ENCODE data around the gene E2F6.

Gene E2F6

GRCh38 chr2:11454824-11455223, 11.1 kb downstream of the E2F6 start:
- CTCF ChIA-PET: no interaction called here
- POLR2A ChIA-PET: no interaction called here
- no peak for DNase-seq (ENCODE audit: extremely low spot score)
- no peak for TF ChIP-seq CTCF (IDR thresholded peaks at IDR 0.05; ENCODE audit: control extremely low read depth, extremely low read depth, low read depth, missing control alignments)

GRCh38 chr2:11450791-11451190, 15.2 kb downstream of the E2F6 start:
- no peak for DNase-seq (ENCODE audit: extremely low spot score)
- POLR2A ChIA-PET: no interaction called here
- TF ChIP-seq CTCF (IDR thresholded peaks at IDR 0.05; ENCODE audit: control extremely low read depth, extremely low read depth, low read depth, missing control alignments): no peak
- CTCF ChIA-PET: interaction anchor here (0.9 to 4.4 kb wide), 4 partner anchors 8 to 318 kb away, joined by 3 to 37 read pairs (median 4); a partner anchor contains a TSS

GRCh38 chr2:11446733-11447248, 19.2 kb downstream of the E2F6 start:
- CTCF ChIA-PET: interaction anchor here (0.7 to 4.4 kb wide), 15 partner anchors 9 to 329 kb away, joined by 3 to 37 read pairs (median 4); partner anchors contain the start of gene E2F6
- peak; percentile 43 for DNase-seq (ENCODE audit: extremely low spot score)
- peak; percentile 55 for TF ChIP-seq CTCF (IDR thresholded peaks at IDR 0.05; ENCODE audit: control extremely low read depth, extremely low read depth, low read depth, missing control alignments)
- POLR2A ChIA-PET: no interaction called here

GRCh38 chr2:11444737-11445136, 21.2 kb downstream of the E2F6 start:
- CTCF ChIA-PET: interaction anchor here (3.5 kb wide), 1 partner anchor 312 kb away, joined by 14 read pairs; a partner anchor contains a TSS
- no peak for DNase-seq (ENCODE audit: extremely low spot score)
- TF ChIP-seq CTCF (IDR thresholded peaks at IDR 0.05; ENCODE audit: control extremely low read depth, extremely low read depth, low read depth, missing control alignments): no peak
- POLR2A ChIA-PET: no interaction called here

GRCh38 chr2:11438555-11439080, 27.3 kb downstream of the E2F6 start:
- POLR2A ChIA-PET: no interaction called here
- CTCF ChIA-PET: interaction anchor here (1.5 to 2.2 kb wide), 5 partner anchors 9 to 27 kb away, joined by 3 to 11 read pairs (median 4); no protein-coding TSS in a partner anchor
- DNase-seq (ENCODE audit: extremely low spot score): no peak
- TF ChIP-seq CTCF (IDR thresholded peaks at IDR 0.05; ENCODE audit: control extremely low read depth, extremely low read depth, low read depth, missing control alignments): no peak

GRCh38 chr2:11437602-11438001, 28.4 kb downstream of the E2F6 start:
- no peak for DNase-seq (ENCODE audit: extremely low spot score)
- ChIA-PET CTCF (interaction anchor here (0.5 to 2.1 kb wide), 2 partner anchors 10 to 170 kb away, joined by 3 to 11 read pairs; no protein-coding TSS in a partner anchor), POLR2A (no interaction called here)
- TF ChIP-seq CTCF (IDR thresholded peaks at IDR 0.05; ENCODE audit: control extremely low read depth, extremely low read depth, low read depth, missing control alignments): no peak
